Activated CD8-positive, alpha-beta memory T cell treated with anti-CD3 and anti-CD28 coated beads for 24 hours (primary cell): ENCODE results near the gene RGS10.
"Not testable (repeated sequence)": the region's sequence is repeated elsewhere in the genome, so short reads cannot be mapped to it uniquely, and the experiment has no call there.

Experiments used
- DNase-seq: peaks from one replicate; pipeline ENCODE4 v3.0.0-alpha.2; 2020

Gene RGS10, protein sequence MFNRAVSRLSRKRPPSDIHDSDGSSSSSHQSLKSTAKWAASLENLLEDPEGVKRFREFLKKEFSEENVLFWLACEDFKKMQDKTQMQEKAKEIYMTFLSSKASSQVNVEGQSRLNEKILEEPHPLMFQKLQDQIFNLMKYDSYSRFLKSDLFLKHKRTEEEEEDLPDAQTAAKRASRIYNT

DNA sequence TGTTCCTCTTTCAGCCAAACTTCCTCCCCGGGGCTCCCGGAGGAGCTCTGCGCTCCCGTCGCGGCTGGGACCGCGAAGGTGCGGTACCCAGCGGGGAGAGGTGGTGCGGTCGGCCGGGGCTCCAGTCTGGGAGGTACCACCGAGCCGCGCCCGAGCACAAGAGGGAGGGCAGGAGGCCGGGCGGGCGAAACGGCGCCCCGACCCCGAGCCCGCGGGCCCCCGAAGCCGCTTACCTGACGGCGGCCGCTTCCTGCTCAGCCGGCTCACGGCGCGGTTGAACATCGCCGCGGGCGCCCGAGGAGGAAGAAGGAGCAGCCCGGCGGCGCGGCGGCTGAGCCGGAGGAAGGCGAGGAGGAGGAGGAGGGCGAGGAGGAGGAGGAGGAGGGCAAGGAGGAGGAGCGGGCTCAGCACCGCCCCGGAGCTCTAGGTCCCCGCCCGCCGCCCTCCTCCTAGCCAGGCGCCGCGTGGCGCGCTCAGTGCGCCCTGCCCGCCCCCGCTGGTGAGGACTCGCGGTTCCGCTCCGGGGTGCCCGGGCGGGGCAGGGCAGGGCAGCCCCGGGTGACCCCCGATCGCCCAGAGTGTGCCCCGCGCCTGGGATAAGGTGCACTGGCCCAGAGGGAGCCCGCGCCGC is at the start of gene RGS10:
Gene RGS10 (minus strand): TSS at position 363 of the 631 bp plus-strand sequence. CDS start 81 bp downstream, at position 282.
- no peak for DNase-seq

DNA sequence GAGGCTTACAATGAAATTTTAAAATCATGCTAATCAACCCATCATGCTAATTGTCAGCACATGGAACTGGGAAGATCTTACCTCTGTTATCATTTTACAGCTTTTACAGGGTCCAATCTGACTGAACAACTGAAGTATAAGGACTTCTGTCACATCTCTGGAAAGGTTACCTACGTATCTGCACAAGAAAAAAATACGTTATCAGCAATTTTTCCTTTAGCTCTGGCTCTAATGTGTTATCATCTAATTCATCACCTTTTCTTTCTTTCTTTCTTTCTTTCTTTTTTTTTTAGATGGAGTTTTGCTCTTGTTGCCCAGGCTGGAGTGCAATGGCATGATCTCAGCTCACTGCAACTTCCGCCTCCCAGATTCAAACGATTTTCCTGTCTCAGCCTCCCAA is 45.6 kb upstream of the RGS10 start:
- DNase-seq: no peak

DNA sequence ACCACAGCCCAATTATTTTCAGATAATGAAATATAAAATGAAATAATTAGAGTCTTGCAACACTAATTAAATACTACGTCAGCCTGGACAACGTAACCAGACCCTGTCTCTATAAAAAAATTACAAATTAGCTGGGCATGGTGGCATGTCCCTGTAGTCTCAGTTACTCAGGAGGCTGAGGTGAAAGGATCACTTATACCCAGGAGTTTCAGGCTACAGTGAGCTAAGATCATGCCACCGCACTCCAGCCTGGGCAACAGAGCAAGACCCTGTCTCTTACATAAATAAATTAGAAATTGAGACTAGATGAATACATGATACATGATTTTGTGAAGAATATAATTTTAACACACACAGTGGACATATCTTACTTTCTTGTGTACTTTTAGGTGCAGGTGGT is 35.8 kb upstream of the RGS10 start:
- no peak for DNase-seq

DNA sequence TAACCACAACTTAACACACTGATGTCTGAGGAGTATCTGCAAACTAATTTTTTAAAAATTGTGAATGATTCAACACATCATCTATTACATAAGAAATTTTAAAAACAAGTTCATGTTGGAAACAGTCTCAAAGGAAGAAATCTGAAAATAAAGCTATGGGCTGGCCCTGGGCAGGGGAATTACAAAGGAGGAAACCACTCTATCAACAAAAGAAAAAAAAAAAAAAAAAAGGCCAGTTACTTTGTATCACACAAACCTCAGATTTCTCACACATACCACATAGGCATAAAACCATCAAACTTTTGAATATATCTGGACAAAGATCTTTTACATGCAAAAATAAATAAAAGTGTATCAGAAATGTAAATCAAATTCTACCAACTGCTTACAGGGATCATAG is 33.5 kb upstream of the RGS10 start:
- DNase-seq: no peak

DNA sequence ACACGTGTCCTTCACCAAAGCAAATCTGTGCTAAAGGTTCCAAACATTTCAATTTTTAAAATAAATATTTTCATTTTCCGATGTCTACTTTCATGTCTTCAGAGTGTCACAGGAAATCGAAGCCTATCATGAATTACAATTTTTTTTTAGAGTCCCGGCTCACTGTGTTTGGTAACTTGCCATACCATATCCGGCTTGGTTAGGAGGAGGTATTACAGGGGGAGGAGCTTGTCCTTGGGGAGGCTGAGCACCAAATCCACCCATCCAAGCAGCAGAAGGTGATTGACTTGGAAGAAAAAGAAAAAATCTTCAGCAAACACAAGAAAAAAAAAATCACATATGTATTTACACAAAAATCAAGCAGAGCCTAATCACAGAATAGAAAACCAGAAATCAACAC is 33.0 kb upstream of the RGS10 start:
- no peak for DNase-seq

DNA sequence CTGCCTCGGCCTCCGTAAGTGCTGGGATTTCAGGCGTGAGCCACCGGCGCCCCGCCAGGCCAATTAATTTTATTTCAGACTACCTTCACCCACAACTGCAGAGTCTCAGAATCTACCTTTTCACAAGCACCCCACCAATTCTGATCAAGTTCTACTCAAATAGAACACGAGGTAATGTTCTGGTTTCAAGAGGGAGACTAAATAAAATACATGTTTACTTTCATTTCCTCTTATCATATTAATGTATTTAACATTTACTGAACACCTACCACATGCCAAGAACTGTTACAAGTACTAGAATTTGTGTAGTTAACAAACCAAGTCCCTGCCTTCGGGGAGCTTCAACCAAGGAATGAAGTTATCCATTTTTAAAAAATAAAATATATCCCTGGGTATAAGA is 25.5 kb upstream of the RGS10 start:
- no peak for DNase-seq

DNA sequence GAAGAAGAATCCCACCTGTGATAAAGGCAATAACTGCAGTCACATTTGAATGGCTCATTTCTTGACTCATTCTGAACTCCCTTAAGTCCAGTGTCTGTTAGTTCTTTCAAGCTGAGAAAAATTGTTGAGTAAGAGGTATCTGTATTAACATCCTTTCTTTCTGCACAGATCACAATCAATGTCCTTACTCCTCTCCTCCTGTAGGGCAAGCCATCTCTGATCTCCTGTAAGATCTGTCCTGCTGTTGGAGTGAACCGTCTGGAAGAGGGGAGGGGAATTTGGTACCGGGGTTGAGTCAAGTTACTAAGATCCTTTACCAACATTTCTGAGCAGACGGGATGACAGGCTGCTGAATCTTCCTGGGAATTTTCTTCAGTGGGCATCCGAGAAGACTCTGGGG is 19.6 kb upstream of the RGS10 start:
- DNase-seq: no peak

DNA sequence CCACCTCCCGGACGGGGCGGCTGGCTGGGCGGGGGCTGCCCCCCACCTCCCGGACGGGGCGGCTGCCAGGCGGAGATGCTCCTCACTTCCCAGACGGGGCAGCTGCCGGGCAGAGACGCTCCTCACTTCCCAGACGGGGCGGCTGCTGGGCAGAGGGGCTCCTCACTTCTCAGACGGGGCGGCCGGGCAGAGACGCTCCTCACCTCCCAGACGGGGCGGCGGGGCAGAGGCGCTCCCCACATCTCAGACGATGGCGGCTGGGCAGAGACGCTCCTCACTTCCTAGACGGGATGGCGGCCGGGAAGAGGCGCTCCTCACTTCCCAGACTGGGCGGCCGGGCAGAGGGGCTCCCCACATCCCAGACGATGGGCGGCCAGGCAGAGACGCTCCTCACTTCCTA is 17.0 kb upstream of the RGS10 start:
- not testable (repeated sequence) for DNase-seq

DNA sequence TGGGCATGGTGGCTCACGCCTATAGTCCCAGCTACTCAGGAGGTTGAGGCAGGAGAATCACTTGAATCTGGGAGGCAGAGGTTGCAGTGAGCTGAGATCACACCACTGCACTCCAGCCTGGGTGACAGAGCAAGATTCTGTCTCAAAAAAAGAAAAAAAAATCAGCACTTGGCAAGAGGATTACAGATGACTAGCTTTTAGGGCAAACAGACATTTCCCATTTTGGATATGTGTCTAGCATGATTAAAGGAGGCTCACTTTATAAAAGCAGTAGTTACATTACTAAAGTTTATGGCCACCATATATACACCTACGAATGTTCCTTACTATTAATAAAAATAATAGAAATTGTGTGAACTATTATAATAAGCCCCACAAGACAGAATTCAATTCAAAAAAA is 13.6 kb upstream of the RGS10 start:
- DNase-seq: not testable (repeated sequence)

DNA sequence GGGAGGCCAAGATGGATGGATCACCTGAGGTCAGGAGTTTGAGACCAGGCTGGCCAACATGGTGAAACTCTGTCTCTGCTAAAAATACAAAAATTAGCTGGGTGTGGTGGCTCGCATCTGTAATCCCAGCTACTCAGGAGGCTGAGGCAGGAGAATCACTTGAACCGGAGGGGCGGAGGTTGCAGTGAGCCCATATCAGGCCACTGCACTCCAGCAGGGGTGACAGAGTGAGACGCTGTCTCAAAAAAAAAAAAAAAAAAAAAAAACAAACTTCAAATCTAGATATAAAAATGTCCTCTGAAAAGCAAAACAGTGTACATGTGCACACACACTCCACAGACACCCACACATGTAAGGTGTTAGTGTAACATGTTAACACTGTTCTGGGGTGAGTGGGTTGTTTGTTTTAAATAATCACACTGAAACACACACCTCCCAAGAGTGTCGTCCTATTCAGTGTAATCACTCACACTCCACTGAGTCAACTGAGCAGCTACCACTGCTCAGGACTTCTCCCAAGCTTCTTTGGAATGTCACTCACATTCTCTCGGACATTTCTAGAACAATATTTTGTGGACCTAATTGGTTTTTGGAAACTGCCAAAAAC is 12.8 kb upstream of the RGS10 start:
- DNase-seq: no peak

DNA sequence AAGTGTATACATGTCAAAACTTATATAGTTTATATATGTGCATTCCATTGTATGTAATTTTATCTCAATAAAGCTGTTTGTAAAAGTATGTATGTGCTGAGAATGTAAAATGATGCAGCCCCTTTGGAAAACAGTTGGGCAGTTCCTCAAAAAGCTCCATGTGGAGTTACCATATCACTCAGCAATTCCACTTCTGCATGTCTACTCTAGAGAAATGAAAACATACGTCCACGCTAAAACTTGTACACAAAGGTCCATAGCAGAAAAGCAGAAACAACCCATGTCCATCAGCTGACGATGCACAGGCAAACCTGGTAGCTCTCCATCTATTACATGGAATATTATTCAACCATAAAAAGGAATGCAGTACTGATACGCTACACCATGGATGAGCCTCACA is 8.3 kb upstream of the RGS10 start:
- DNase-seq: no peak

DNA sequence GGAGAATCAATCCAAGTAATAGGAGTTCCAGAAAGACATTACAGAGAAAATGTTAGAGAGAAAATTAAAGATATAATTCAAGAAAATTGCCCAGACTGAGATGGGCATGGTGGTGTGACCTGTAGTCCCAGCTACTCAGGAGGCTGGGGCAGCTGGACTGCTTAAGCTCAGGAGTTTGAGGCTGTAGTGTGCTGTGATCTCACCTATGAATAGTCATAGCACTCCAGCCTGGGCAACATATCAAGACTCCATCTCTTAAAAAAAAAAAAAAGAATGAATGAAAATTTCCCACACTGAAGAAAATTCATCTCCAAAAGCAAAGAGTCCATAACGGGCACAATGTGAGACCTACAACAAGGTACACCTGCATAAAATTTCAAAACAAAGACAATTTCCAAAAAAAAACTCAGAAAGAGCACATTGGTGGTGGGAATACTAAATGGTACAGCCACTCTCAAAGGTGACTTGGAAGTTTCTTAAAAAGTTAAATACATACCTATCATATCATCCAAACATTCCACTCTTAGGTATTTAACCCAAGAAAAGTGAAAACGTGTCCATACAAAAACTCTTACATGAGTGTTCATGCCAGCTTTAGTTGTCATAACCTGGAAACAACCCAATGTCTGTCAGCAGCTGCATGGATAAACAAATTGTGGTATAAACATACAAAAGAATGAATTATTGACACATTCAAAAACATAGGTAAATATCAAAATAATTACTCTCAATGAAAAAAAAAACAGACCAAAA is 6.9 kb upstream of the RGS10 start:
- DNase-seq: no peak

DNA sequence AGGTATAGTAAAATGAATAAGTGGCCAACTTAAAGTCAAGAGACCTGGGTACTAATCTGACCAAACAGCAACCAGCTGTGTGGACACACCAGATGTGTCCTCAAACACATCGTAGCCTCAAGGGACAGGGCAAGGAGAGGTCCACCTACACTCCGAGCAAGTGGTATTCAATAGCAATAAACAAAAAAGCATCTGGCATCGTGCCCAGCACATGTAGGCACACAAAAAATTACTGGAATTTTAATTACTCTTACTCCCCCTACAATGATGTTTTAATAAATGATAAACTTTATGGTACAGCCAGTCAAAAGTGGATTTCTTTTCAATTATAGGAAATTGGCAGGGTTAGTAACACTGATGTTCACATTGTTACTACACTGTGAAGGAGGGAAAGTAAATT is 3.5 kb upstream of the RGS10 start:
- no peak for DNase-seq

DNA sequence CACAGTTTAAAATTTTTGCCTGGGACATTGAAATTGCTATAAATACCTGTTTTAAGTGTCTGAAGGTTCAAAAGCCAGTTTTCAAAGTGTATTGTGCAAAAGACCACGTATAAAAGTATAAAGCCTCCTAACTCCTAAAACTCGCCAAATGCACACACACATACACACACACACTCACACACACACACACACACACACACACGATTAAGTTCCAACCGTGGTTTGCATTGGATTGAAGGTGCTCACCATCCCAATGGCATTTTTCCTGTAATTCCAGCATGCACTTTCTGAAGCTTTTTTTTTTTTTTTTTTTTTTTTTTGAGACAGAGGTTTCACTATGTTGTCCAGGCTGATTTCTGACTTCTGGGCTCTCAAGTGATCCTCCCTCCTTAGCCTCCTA is 2.8 kb upstream of the RGS10 start:
- no peak for DNase-seq

DNA sequence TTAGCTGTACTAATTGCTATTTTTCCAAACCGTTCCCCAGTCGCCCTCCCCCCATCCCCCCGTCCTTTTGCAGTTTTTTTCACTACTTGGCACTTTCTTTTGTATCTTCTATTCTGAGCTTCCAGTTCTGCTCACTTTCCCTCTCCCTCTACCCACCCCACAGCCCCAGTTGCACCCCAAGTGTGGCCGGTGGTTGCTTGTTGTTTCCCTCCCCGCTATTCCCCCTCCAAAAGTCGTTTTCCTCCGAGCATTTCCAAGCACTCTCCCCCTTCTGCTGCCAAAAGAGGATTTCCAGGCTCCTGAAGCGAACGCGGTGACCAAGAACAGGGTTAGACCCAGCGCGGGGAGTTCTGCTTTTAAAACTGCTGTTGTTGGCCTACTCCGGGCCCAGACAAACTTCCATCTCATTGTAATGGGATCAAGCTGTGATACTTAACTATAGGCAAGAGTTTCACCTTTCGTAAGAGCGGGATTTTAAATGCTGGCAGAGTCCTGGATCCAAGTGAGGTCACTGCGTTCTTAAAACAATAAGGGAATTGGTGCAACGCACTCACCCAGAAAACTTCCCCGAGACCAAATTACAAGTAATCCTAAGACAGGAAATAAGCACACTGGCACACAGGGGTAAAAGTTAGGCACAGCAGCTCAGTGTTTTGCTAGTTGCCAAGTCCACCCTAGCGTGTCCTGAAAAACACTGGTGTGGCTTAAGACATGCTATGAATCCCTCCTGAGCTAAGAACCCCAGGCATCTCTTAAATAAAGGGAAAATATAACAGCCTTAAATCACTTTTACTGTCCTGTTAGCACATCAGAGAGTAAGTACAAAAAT is 1.5 kb upstream of the RGS10 start:
- no peak for DNase-seq

DNA sequence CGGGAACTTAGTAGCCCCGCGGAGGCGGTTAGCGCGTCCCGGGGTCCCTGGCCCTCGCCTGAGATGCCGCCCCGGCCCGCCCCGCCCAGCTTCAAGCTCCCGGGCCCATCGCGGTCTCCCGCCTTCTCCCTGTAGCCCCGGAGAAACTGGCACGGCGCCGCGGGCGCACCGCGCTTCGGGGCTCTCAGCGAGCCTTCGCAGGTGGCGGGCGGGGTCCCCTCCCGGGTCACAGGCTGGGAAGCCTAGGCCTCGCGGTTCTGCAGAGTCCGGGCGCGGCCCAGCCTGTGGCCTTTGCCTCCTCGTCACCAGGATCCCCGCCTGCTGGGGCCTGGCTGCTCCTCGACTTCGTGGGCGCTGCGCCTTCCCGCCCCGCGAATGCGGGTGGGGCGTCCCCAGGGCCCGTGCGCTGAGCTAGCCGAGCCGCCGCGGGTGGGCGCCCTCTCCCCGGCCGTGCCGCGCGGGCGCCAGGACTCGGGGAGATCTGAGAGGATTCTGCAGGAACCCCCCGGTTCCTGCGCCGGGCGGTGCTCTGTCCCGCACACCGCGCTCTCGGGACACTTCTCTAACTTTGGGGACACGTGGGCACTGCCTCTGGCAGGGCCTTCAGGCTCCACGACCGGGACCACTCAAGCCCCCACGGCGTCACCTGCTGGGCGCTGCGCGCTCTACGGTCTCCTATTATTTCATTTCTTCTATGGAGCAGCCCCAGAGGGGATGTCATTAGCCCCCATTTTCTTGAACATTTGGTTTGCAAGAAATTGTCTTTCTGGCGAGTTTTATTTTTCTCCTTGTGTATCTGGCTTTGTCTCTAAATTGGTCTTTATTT is 682 bp upstream of the RGS10 start:
- DNase-seq: peak; percentile 94

DNA sequence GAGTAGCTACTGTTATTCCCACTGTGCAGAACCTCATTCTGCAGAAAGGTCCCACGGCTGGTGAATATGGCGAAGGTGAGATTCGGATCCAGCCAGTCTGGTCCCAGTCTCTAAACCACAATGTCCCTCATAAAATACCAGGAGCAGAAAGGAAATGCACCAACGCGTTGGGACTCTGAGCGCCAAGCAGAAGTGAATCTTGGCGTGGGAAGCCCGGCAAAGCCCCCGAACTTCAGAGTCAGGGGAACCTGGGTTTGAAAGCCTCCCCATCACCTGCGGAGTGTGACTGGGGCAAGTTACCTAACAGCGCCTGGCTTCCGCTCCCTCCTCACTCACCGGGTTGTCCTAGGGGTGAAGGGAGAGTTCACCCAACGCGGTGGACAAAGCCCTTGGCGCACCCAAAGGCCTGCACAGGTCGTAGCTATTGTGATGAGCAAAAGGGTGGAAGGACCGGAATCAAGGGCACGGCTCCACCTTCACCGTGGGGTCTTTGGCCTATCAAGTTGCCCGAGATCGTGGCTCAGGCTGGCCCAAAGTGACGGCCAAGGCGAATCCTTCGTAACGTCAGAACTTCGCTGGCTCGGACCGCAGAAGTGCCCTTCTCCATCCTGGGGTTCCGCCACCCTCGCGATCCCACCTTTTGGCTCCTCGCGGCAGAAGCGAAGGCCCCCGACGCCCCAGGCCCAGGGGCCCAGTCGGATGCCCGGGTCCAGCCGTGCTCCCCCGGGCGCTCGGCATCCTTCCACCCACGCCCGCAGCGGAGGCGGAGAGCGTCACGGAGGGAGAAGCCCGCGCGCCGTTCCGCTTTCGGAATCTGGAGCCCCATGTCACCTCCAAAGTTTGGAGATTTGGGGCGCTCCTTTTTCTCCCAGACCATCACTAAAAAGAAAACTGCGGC is 811 bp downstream of the RGS10 start:
- peak; percentile 87 for DNase-seq

DNA sequence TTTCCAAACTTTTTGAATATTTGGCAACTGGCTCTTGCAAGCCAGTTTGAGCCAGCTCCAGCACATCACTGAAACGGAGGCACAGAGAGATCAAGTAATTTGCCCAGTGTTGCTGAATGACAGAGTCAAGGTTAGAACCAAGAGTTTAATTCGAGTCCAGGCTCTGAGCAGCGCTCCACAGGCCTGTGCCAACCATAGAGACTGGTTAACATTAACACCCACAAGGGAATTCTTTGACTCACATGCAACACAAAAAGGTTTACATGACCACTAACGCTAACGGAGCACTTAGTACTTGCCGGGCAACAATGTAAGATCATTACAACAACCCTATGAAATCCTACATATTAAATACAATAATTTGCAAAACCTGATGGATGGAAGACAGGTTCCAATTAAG is 1.5 kb downstream of the RGS10 start:
- peak; percentile 63 for DNase-seq

DNA sequence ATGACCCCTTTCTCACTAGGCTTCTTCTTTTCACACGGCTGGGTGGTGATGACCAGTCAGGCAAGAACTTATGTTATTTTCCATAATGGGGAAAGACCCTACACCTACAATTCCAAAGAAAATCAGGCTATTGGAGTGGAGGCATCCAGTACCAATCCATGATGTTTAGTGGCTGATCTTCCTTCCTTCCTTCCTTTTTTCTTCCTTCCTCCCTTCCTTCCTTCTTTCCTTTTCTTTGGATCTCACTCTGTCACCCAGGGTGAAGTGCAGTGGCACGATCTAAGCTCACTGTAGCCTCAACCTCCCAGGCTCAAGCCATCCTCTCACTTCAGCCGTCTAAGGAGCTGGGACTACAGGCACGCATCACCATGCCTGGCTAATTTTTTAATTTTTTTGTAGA is 2.5 kb downstream of the RGS10 start:
- no peak for DNase-seq

DNA sequence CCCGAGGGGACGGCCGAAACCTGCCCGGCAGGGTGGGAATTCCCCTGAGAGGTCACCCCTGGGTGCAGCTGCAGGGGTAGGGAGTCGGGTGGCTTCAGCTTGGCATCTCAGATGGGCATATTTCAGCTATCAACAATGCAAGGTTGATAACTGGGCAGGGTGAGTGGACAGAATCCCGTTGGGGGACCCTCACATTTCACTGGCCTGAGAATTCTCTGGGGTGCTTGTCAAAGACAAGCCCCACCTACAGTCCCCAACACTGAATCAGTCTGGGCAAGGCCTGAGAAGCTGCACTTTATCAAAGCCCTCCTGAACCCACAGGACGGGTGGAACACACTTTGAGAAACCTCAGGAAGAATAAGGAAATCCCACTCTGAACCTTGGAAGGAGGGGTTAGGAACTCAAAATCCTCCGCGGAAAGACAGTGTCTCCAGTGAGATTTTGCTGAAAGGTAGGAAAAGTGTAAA is 3.1 kb downstream of the RGS10 start:
- peak; percentile 71 for DNase-seq
